ENCODE results near the gene RNGTT. TPM values are rescaled to one million over a fixed set of nuclear protein-coding genes. Genes with fewer than 3 reads are reported as not detected.

Gene RNGTT
- total RNA-seq, 6 experiments from 2014 or later = 16.0 to 17.4 (median 16.8) TPM

DNA sequence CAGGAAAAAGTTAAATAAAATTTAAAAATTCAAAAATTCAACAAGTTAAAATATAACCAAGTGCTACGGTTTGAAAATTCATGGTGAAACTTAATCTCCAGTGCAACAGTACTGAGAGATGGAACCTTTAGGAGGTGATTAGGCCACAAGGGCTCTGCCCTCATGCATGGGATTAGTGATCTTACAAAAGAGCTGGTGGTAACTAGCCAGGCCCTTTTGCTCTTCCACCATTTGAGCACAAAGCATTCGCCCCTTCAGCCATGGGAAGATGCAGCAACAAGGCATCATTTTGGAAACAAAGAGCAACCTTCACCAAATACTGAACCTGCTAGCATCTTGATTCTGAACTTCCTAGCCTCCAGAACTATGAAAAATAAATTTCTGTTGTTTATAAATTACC is 80.9 kb downstream of the RNGTT start:
- H3K4me1 Mint-ChIP-seq (ENCODE audit: low read depth) = peaks cover 21% of the 10 kb centered on the region
- no peak overlapping the region for H3K4me3 Mint-ChIP-seq
- no peaks in the 10 kb centered on the region for H3K9me3 Mint-ChIP-seq
- TF ChIP-seq, protein P1, sequence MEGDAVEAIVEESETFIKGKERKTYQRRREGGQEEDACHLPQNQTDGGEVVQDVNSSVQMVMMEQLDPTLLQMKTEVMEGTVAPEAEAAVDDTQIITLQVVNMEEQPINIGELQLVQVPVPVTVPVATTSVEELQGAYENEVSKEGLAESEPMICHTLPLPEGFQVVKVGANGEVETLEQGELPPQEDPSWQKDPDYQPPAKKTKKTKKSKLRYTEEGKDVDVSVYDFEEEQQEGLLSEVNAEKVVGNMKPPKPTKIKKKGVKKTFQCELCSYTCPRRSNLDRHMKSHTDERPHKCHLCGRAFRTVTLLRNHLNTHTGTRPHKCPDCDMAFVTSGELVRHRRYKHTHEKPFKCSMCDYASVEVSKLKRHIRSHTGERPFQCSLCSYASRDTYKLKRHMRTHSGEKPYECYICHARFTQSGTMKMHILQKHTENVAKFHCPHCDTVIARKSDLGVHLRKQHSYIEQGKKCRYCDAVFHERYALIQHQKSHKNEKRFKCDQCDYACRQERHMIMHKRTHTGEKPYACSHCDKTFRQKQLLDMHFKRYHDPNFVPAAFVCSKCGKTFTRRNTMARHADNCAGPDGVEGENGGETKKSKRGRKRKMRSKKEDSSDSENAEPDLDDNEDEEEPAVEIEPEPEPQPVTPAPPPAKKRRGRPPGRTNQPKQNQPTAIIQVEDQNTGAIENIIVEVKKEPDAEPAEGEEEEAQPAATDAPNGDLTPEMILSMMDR (IDR thresholded peaks at IDR 0.05) = no peak
- no peak for DNase-seq
- H3K36me3 Mint-ChIP-seq (ENCODE audit: low read depth) = peaks cover 32% of the 10 kb centered on the region
- no peaks in the 10 kb centered on the region for H3K27me3 Mint-ChIP-seq (ENCODE audit: insufficient read depth)
- no peak overlapping the region for H3K27ac Mint-ChIP-seq

DNA sequence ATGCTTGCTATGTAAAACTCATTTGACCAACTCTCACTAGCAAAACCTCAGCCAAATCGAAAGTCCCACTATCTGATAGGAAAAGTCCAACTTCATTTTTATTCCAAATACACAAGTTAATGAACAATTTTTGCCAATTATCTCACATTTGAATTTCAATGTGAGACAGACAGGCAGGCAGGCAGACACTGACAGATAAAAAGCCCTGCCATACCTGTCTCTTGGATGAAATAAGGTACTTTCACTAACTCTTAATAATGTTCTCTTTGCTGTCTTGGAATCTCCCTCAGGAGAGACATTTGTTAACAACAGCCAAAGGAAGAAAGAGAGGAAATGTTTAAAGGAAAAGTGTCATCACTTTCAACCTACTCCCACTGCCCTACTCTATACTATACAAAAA is 82.0 kb downstream of the RNGTT start:
- H3K4me3 Mint-ChIP-seq = no peak overlapping the region

DNA sequence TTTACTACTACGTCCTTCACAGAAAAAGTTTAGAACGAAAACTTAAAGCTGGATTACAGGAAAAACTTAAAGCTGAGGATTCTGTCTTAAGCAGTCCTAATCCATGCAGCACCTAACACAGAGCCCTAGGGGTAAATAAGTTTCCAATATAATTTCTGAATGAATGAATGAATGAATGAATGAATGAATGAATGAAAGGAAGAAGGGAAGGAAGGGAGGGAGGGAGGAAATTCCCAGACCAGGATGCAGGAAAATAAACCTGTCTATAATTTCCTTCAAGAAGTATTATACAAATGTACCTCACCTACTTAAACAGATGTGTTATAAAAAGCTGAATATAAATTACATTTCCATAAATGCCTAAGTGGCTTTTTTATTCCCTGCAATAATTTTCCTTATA is 83.4 kb downstream of the RNGTT start:
- H3K36me3 Mint-ChIP-seq (ENCODE audit: low read depth) = peaks cover 10% of the 10 kb centered on the region
- no peaks in the 10 kb centered on the region for H3K27me3 Mint-ChIP-seq (ENCODE audit: insufficient read depth)
- no peak overlapping the region for H3K4me3 Mint-ChIP-seq
- TF ChIP-seq, protein P1 (IDR thresholded peaks at IDR 0.05) = no peak
- H3K4me1 Mint-ChIP-seq (ENCODE audit: low read depth) = peaks cover 22% of the 10 kb centered on the region
- DNase-seq = no peak
- H3K27ac Mint-ChIP-seq = no peak overlapping the region
- no peaks in the 10 kb centered on the region for H3K9me3 Mint-ChIP-seq

More for the DNA sequence above, 82.0 kb downstream of the RNGTT start:
- Mint-ChIP-seq H3K27me3 (ENCODE audit: insufficient read depth) (no peaks in the 10 kb centered on the region), H3K36me3 (ENCODE audit: low read depth) (peaks cover 21% of the 10 kb centered on the region), H3K4me1 (ENCODE audit: low read depth) (peaks cover 21% of the 10 kb centered on the region), H3K9me3 (no peaks in the 10 kb centered on the region), H3K27ac (no peak overlapping the region)
- TF ChIP-seq, protein P1 (IDR thresholded peaks at IDR 0.05) = no peak
- DNase-seq = no peak

DNA sequence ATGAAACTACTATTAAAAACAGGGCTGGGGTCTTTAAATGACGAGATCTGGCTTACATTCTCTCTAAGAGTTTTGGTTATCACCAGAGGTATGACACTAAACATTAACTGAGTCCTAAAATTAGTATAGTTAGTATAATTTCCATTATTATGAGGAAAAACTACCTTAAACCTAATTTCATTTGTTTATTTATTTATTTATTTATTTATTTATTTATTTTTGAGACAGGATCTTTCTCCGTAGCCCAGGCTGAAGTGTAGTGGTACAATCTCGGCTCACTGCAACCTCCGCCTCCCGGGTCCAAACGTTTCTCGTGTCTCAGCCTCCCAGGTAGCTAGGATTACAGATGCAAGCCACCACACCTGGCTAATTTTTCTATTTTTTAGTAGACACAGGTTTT is 85.5 kb downstream of the RNGTT start:
- no peaks in the 10 kb centered on the region for H3K27me3 Mint-ChIP-seq (ENCODE audit: insufficient read depth)
- H3K4me3 Mint-ChIP-seq = no peak overlapping the region
- DNase-seq = no peak
- H3K36me3 Mint-ChIP-seq (ENCODE audit: low read depth) = no peaks in the 10 kb centered on the region
- no peak overlapping the region for H3K27ac Mint-ChIP-seq
- H3K9me3 Mint-ChIP-seq = no peaks in the 10 kb centered on the region
- H3K4me1 Mint-ChIP-seq (ENCODE audit: low read depth) = peaks cover 20% of the 10 kb centered on the region
- TF ChIP-seq, protein P1 (IDR thresholded peaks at IDR 0.05) = no peak

DNA sequence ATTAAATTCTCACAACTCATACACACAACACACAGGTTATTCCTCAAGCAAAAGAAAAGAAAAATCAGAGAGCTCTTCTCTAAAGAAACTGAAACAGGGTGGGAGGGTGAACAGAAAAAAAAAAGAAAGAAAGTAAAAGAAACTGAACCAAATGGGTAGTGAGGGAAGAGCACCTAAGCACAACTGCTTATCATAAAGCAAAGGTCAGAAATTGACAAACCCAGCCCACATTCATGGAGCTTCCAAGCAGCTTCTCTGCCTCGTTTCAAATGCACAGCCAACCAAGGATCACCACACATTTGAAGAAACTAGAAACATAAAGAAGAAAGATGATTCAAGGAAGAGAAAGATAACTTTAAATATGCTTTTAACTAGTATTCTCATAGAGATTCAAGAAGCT is 90.5 kb downstream of the RNGTT start:
- no peaks in the 10 kb centered on the region for H3K27me3 Mint-ChIP-seq (ENCODE audit: insufficient read depth)
- TF ChIP-seq, protein P1 (IDR thresholded peaks at IDR 0.05) = no peak
- H3K27ac Mint-ChIP-seq = no peak overlapping the region
- no peaks in the 10 kb centered on the region for H3K36me3 Mint-ChIP-seq (ENCODE audit: low read depth)
- no peak overlapping the region for H3K4me3 Mint-ChIP-seq
- H3K4me1 Mint-ChIP-seq (ENCODE audit: low read depth) = peaks cover 32% of the 10 kb centered on the region
- H3K9me3 Mint-ChIP-seq = no peaks in the 10 kb centered on the region
- DNase-seq = no peak

GRCh38 chr6:88871498-88871897 is 91.9 kb downstream of the RNGTT start:
- no peak overlapping the region for H3K27ac Mint-ChIP-seq
- TF ChIP-seq, protein P1 (IDR thresholded peaks at IDR 0.05) = no peak
- H3K4me1 Mint-ChIP-seq (ENCODE audit: low read depth) = peaks cover 46% of the 10 kb centered on the region
- DNase-seq = no peak
- H3K27me3 Mint-ChIP-seq (ENCODE audit: insufficient read depth) = no peaks in the 10 kb centered on the region
- no peaks in the 10 kb centered on the region for H3K9me3 Mint-ChIP-seq
- no peak overlapping the region for H3K4me3 Mint-ChIP-seq
- H3K36me3 Mint-ChIP-seq (ENCODE audit: low read depth) = no peaks in the 10 kb centered on the region

Data from HFFc6 (cell line).